GM19328 (cell line): ENCODE results near the gene LYPD4.

Experiments
- ATAC-seq: cut with Tn5 transposase; IDR thresholded peaks from one replicate; pipeline ENCODE4 v1.9.1; 2021; ENCODE audit warnings: mild to moderate bottlenecking, moderate library complexity; ENCODE audit not compliant: unreplicated experiment

LYPD4 gene

GRCh38 chr19:41853344-41853743 lies 8.9 kb upstream of the LYPD4 start:
- ATAC-seq: no peak

GRCh38 chr19:41851456-41851855 lies 7.0 kb upstream of the LYPD4 start:
- no peak for ATAC-seq

- no peak for ATAC-seq
These were observed 5.9 kb upstream of the LYPD4 start for GRCh38 chr19:41850381-41850780.

GRCh38 chr19:41849067-41849466 lies 4.6 kb upstream of the LYPD4 start:
- ATAC-seq: no peak

- no peak for ATAC-seq
These were observed 4.2 kb upstream of the LYPD4 start for GRCh38 chr19:41848666-41849065.

- no peak for ATAC-seq
These were observed 3.0 kb upstream of the LYPD4 start for GRCh38 chr19:41847351-41848105.

GRCh38 chr19:41845051-41845590 lies 638 bp upstream of the LYPD4 start:
- ATAC-seq: no peak

- no peak for ATAC-seq
These were observed 343 bp upstream of the LYPD4 start, which contains the start of gene DMRTC2 for GRCh38 chr19:41845001-41845050. Gene DMRTC2, plus strand, starts transcription at chr19:41845042. Its CDS starts 2,387 bp downstream, at chr19:41847429.

GRCh38 chr19:41843371-41843770 lies 1.1 kb downstream of the LYPD4 start:
- no peak for ATAC-seq

- ATAC-seq: no peak
These were observed 5.3 kb downstream of the LYPD4 start for GRCh38 chr19:41839211-41839610.

- no peak for ATAC-seq
These were observed 6.3 kb downstream of the LYPD4 start for GRCh38 chr19:41837981-41838708.

- no peak for ATAC-seq
These were observed 23.3 kb downstream of the LYPD4 start for GRCh38 chr19:41821003-41821735.

- ATAC-seq: no peak
These were observed 27.7 kb downstream of the LYPD4 start for GRCh38 chr19:41816761-41817160.

GRCh38 chr19:41815301-41815700 lies 29.2 kb downstream of the LYPD4 start:
- no peak for ATAC-seq

GRCh38 chr19:41813911-41814310 lies 30.6 kb downstream of the LYPD4 start:
- no peak for ATAC-seq

GRCh38 chr19:41811981-41812380 lies 32.5 kb downstream of the LYPD4 start:
- no peak for ATAC-seq

GRCh38 chr19:41811036-41811435 lies 33.4 kb downstream of the LYPD4 start:
- no peak for ATAC-seq

- ATAC-seq: no peak
These were observed 34.2 kb downstream of the LYPD4 start for GRCh38 chr19:41810301-41810700.

- no peak for ATAC-seq
These were observed 35.6 kb downstream of the LYPD4 start for GRCh38 chr19:41808663-41809566.

- ATAC-seq: no peak
These were observed 37.3 kb downstream of the LYPD4 start for GRCh38 chr19:41807176-41807575.

GRCh38 chr19:41804336-41804735 lies 40.1 kb downstream of the LYPD4 start:
- no peak for ATAC-seq
